Endothelial cell (in vitro differentiated cells): ENCODE data around the gene TCN2. TPM values are rescaled to one million over a fixed set of nuclear protein-coding genes. Genes with fewer than 3 reads are reported as not detected.

Source experiments
- DNase-seq: peaks from one replicate; pipeline ENCODE4 v3.0.0; 2021; ENCODE audit warnings: low spot score
- H3K27ac Mint-ChIP-seq: one replicate; pipeline ENCODE4 v1.8.0; 2021; ENCODE audit warnings: mixed read lengths, inconsistent platforms; ENCODE audit not compliant: unreplicated experiment
- H3K27me3 Mint-ChIP-seq: one replicate; pipeline ENCODE4 v1.8.0; 2021; ENCODE audit warnings: mild to moderate bottlenecking, moderate library complexity, mixed read lengths, inconsistent platforms; ENCODE audit not compliant: unreplicated experiment
- H3K36me3 Mint-ChIP-seq: one replicate; pipeline ENCODE4 v1.8.0; 2021; ENCODE audit warnings: mild to moderate bottlenecking, low read depth, mixed read lengths, inconsistent platforms; ENCODE audit not compliant: unreplicated experiment
- H3K4me1 Mint-ChIP-seq: one replicate; pipeline ENCODE4 v1.8.0; 2021; ENCODE audit warnings: mild to moderate bottlenecking, mixed read lengths, inconsistent platforms; ENCODE audit not compliant: unreplicated experiment
- H3K4me3 Mint-ChIP-seq: one replicate; pipeline ENCODE4 v1.8.0; 2021; ENCODE audit warnings: mild to moderate bottlenecking, mixed read lengths, inconsistent platforms; ENCODE audit not compliant: unreplicated experiment
- H3K9me3 Mint-ChIP-seq: one replicate; pipeline ENCODE4 v1.8.0; 2021; ENCODE audit warnings: mixed read lengths, inconsistent platforms; ENCODE audit not compliant: unreplicated experiment
- CTCF ChIP-seq: fragments of 200-600 bp; sonication (generic); IDR thresholded peaks from one replicate; pipeline ENCODE4 v1.5.0; 2021; ENCODE audit warnings: antibody characterized with exemption; ENCODE audit not compliant: unreplicated experiment
- total RNA-seq: library from RNA; stranded (reverse); fragmentation: NEBNext Ultra II Directional; extraction: Animal tissue kit (Norgen Biotek cat#: 25700); gene quantifications from one replicate; pipeline ENCODE4 v1.2.1, GENCODE V29; 2021; ENCODE audit not compliant: unreplicated experiment

Gene TCN2
- total RNA-seq, 1 donor from 2014 or later = 59.5 TPM

GRCh38 chr22:30568137-30568805, 38.7 kb upstream of the TCN2 start:
- Mint-ChIP-seq H3K4me1 (no peaks in the 10 kb centered on the region), H3K27me3 (no peaks in the 10 kb centered on the region), H3K36me3 (no peaks in the 10 kb centered on the region), H3K4me3 (no peak overlapping the region), H3K9me3 (no peaks in the 10 kb centered on the region), H3K27ac (no peak overlapping the region)
- no peak for TF ChIP-seq CTCF
- DNase-seq = no peak

GRCh38 chr22:30569674-30570202, 37.2 kb upstream of the TCN2 start:
- H3K27ac Mint-ChIP-seq = no peak overlapping the region
- TF ChIP-seq CTCF = no peak
- no peak for DNase-seq
- no peak overlapping the region for H3K4me3 Mint-ChIP-seq
- H3K36me3 Mint-ChIP-seq = no peaks in the 10 kb centered on the region
- no peaks in the 10 kb centered on the region for H3K9me3 Mint-ChIP-seq
- H3K4me1 Mint-ChIP-seq = no peaks in the 10 kb centered on the region
- H3K27me3 Mint-ChIP-seq = peaks cover 6% of the 10 kb centered on the region

GRCh38 chr22:30572210-30572609, 34.8 kb upstream of the TCN2 start:
- no peak overlapping the region for H3K27ac Mint-ChIP-seq
- DNase-seq = no peak
- no peaks in the 10 kb centered on the region for H3K4me1 Mint-ChIP-seq
- peaks cover 8% of the 10 kb centered on the region for H3K36me3 Mint-ChIP-seq
- no peaks in the 10 kb centered on the region for H3K9me3 Mint-ChIP-seq
- no peak overlapping the region for H3K4me3 Mint-ChIP-seq
- no peak for TF ChIP-seq CTCF
- H3K27me3 Mint-ChIP-seq = peaks cover 6% of the 10 kb centered on the region

- TF ChIP-seq CTCF = no peak
- H3K4me1 Mint-ChIP-seq = no peaks in the 10 kb centered on the region
- no peak overlapping the region for H3K27ac Mint-ChIP-seq
- no peaks in the 10 kb centered on the region for H3K9me3 Mint-ChIP-seq
- H3K4me3 Mint-ChIP-seq = no peak overlapping the region
- no peak for DNase-seq
- peaks cover 11% of the 10 kb centered on the region for H3K36me3 Mint-ChIP-seq
- H3K27me3 Mint-ChIP-seq = peaks cover 9% of the 10 kb centered on the region
These were observed 34.0 kb upstream of the TCN2 start for GRCh38 chr22:30572840-30573593.

GRCh38 chr22:30573594-30574094, 33.3 kb upstream of the TCN2 start:
- H3K36me3 Mint-ChIP-seq = peaks cover 11% of the 10 kb centered on the region
- no peaks in the 10 kb centered on the region for H3K4me1 Mint-ChIP-seq
- H3K4me3 Mint-ChIP-seq = no peak overlapping the region
- peaks cover 9% of the 10 kb centered on the region for H3K27me3 Mint-ChIP-seq
- no peak for TF ChIP-seq CTCF
- no peaks in the 10 kb centered on the region for H3K9me3 Mint-ChIP-seq
- no peak for DNase-seq
- H3K27ac Mint-ChIP-seq = no peak overlapping the region
